ENCODE data around the gene NUP160.

DNA sequence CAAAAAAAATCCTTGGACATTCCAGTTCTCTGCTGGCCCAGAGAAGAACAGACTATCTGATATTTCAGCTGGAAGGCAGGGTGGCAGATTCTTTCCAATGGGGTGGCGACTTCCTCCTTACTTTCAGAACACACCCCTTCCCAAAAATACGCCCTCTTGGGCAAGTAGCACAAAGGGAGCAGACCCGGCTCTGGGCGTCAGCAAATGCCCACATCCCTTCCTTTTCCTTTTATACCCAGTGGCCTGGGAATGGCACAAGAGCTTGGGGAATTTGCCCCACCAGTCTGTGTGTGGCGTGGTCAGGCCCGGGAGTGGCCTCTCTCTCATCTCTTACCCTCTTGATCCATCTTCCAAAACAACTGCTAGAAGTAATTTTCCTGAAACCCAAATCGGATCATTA is 33.0 kb upstream of the NUP160 start:
- TF ChIP-seq CTCF (IDR thresholded peaks at IDR 0.05 in 4 of 5, conservative IDR thresholded peaks at IDR 0.05 in 1 of 5) = no peak
- no peak for TF ChIP-seq POLR2A (IDR thresholded peaks at IDR 0.05)
